Activated CD8-positive, alpha-beta memory T cell treated with anti-CD3 and anti-CD28 coated beads for 4 hours (primary cell): ENCODE results near the gene OR9K2.
"Not testable (repeated sequence)": the region's sequence is repeated elsewhere in the genome, so short reads cannot be mapped to it uniquely, and the experiment has no call there.

Experiments
- DNase-seq, 2 donors: peaks; one replicate each; pipeline ENCODE4 v3.0.0-alpha.2; 2020; ENCODE audit warnings: low read depth in 2 of 2

The OR9K2 gene

GRCh38 chr12:55126106-55126505, at the start of gene OR9K2:
OR9K2 (plus strand) TSS chr12:55126406; CDS start chr12:55129835, 3,429 bp downstream.
- no peak for DNase-seq

DNA sequence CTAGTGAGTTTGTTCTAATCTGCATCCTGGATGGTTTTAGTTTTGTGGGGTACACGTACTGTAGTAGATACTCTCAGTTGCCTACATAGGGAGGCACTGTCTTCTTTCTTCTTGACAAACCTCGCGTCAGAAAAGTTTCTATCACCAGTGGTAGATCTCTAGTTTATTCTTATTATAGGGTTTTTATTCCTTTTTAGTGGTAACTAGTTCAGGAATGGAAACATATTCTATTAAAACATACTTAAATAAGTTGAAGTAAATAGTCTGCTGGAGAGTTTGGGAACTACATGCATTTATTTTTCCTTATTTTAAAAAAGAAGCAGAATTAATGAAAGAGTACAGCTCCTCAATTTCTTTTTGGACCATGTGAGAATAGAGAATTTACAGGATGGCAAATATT, 33.6 kb upstream of the OR9K2 start:
- DNase-seq, result no peak

DNA sequence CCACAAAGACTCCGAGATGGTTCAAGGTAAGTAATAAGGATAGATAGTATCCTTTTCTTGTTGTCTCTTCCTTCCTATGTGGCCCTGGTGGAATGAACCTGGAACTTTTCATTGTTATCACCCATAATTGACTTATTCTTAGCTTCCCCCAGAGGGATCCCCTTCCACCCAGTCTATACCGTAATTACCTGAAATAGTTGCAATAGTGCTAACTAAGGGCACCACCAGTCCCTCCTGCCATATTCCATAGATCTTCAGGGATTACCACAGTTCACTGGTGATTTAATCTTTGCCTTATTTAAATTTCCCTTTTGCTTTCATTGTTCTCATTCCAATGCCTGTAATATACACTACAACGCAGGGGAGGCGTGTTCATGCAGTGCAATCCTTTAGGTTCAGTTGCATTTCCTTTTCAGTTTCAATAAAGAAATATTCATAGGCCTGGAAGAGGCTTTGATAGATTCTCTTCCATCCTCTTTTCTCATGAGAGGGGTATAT, 13.8 kb upstream of the OR9K2 start:
- DNase-seq, result no peak

DNA sequence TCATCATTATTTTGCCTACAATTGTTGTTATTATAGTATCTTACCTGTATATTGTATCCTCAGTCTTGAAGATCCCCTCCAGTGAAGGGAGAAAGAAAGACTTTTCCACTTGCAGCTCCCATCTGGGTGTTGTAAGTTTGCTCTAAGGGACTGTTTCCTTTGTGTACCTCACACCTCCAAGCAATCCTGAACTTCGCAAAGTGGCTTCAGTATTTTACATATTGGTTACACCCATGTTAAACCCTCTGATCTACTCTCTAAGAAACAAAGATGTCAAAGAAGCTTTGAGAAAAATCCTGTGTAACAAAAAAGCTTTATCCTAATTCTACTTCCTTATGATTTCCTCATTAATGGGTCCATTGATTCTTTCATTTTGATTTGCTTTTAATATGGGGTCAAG, 10.1 kb upstream of the OR9K2 start:
- DNase-seq, result no peak

DNA sequence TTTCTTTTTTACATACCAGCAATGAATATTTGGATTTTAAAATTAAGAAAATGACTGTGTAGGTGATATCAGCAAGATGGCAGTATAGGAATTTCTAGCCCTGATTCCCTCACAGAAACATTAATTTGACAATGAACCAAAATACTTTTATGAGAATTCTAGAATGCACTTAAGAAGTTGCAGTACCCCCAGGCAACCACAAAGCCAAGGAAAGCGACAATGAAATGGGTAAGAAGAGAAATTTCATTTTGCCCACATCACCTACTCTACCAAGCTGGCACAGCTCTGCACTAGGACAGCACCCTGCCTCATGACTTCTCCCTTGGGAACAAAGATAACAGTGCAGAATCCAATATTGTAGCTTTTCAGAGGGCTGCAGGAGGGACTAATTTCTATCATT, 6.6 kb downstream of the OR9K2 start:
- no peak for DNase-seq

GRCh38 chr12:55142669-55143565, 16.7 kb downstream of the OR9K2 start:
- DNase-seq, result peak in 1 of 2 donors; percentile 3

DNA sequence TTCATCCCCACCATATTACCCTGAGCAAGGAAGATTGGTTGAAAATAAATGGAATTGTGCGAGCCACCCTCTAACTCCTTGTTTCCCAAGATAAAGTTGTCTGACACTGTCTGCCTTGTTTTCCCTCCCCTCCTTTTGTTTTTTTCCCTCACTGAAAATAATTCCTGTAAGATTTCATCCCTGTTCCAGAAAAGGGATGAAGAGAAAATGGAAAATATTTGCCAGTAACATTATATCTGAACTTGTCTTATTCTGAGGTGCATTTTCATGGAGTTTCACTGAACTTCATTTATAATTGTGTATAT, 17.3 kb downstream of the OR9K2 start:
- no peak for DNase-seq

GRCh38 chr12:55167010-55167640, 40.9 kb downstream of the OR9K2 start:
- not testable (repeated sequence) for DNase-seq

- DNase-seq, result no peak
Observed at GRCh38 chr12:55171445-55171844, 45.2 kb downstream of the OR9K2 start.

DNA sequence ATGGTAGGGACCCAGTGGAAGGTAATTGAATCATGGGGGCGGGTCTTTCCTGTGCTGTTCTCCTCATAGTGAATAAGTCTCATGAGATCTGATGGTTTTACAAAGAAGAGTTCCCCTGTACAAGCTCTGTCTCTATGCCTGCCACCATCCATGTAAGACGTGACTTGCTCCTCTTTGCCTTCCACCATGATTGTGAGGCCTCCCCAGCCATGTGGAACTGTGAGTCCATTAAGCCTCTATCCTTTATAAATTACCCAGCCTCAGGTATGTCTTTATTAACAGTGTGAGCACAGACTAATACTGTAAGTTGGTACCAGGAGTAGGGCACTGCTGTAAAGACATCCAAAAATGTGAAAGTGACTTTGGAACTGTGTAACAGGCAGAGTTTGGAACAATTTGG, 45.6 kb downstream of the OR9K2 start:
- not testable (repeated sequence) for DNase-seq

DNA sequence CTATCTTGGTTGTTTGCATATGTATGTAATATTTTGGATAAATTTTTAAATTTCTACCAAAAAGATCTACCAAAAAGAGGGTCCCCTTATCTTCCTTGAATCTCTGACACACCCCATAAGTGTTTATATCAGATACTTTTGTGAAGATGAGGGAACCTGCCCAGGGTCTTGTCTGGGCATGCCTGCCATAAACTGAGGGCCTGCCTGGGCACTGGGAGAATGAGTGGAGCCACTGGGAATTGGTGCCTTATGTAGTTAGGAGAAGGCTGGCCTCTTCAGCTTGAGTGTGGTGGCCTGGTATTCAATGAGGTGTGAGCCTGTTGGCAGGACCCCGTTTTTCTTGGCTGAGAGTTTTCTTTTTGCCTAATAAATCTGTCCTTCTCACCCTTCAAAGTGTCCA, 46.5 kb downstream of the OR9K2 start:
- no peak for DNase-seq

- no peak for DNase-seq
Observed at GRCh38 chr12:55173456-55173855, 47.2 kb downstream of the OR9K2 start.
